GM21619 (cell line): ENCODE data around the gene SPIN3.
"Not testable (repeated sequence)": the region's sequence is repeated elsewhere in the genome, so short reads cannot be mapped to it uniquely, and the experiment has no call there.

Experiments used
- ATAC-seq: cut with Tn5 transposase; IDR thresholded peaks from one replicate; pipeline ENCODE4 v1.9.1; 2021; ENCODE audit not compliant: unreplicated experiment

SPIN3 gene

GRCh38 chrX:56995271-56995994, at the start of gene SPIN3:
Gene SPIN3 (minus strand): TSS chrX:56995541. CDS start chrX:56994947, 594 bp downstream.
- peak; percentile 98 for ATAC-seq

GRCh38 chrX:57044245-57044644, 48.9 kb upstream of the SPIN3 start:
- no peak for ATAC-seq

DNA sequence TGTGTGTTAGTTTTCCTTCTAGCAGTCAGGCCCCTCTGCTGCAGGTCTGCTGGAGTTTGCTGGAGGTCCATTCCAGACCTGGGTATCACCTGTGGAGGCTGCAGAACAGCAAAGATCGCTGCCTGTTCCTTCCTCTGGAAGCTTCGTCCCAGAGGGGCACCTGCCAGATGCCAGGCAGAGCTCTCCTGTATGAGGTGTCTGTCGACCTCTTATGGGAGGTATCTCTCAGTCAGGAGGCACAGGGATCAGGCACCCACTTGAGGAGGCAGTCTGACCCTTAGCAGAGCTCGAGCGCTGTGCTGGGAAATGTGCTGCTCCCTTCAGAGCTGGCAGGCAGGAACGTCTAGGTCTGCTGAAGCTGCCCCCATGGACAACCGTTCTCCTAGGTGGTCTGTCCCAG, 41.9 kb upstream of the SPIN3 start:
- ATAC-seq = not testable (repeated sequence)

- ATAC-seq = no peak
These were observed 718 bp downstream of the SPIN3 start for GRCh38 chrX:56994375-56995270.

DNA sequence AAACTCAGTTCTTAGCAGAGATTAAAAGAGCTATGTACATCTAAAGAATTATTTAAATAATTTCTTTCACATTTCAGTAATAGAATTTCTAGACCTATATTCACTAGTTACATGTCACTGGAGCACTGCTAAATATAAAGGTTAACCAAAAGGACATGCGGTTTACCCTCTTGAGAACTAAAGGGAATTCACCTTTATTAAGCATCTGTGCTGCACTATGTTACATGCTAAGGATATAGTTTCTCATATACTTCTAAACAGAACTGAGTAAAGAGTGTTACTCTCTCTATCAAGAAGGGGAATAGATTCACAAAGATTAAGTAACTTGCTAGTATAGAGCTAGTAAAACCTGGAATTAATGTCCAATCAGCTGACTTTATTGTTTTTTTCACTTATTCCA, 7.6 kb downstream of the SPIN3 start:
- ATAC-seq = peak; percentile 67

GRCh38 chrX:56986138-56986537, 9.2 kb downstream of the SPIN3 start:
- peak; percentile 60 for ATAC-seq

- ATAC-seq = peak; percentile 92
These were observed 17.2 kb downstream of the SPIN3 start for GRCh38 chrX:56978172-56978571.

GRCh38 chrX:56975611-56976010, 19.7 kb downstream of the SPIN3 start:
- ATAC-seq = no peak

- ATAC-seq = no peak
These were observed 20.9 kb downstream of the SPIN3 start for GRCh38 chrX:56974408-56974807.

DNA sequence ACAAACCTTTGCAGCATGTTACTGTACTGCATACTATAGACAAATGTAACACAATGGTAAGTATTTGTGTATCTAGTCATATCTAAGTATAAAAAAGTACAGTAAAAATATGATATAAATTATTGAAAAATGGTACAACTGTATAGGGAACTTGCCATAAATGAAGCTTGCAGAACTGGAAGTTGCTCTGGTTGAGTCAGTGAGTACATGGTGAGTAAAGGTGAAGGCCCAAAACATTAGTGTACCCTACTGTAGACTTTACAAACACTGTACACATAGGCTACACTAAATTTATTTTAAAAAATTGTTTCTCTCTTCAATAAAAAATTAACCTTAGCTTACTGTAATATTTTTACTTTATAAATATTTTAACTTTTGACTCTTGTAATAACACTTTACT, 25.8 kb downstream of the SPIN3 start:
- ATAC-seq = no peak

- no peak for ATAC-seq
These were observed 26.4 kb downstream of the SPIN3 start for GRCh38 chrX:56968980-56969379.

GRCh38 chrX:56963377-56963776, 32.0 kb downstream of the SPIN3 start:
- ATAC-seq = no peak

DNA sequence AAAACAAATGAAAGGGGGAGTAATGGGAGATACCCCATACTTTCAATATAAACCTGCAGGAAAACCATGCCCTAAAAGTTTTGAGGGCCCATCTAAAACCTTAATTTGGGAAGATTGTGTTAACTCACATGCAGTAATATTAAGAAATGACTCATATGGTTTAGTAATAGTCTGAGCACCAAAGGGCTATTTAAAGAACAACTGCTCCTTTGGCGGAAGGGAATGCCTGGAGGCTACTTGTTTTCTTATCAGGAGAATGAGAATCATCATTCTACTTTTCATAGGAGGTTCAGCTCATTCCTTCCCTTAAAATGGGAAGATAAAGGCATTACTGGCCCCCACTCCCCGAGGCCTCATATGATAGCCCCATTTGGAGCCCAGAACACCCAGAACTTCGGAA, 47.6 kb downstream of the SPIN3 start:
- ATAC-seq = no peak

DNA sequence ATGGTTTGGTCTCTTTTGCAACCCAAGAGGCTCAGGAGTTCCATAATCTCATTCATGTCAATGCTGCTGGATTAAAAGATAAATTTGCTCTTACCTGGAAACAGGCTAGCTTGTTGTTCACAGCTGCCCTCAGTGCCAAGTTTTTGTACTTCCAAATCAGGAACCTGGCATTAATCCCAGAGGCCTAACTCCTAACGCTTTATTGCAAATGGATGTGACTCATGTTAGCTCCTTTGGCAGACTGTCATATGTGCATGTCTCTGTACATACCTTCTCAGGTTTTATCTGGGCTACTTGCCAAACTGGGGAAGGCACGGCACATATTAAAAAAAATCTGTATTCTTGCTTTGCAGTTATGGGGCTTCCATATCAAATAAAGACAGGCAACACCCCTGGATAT, 49.1 kb downstream of the SPIN3 start:
- not testable (repeated sequence) for ATAC-seq

GRCh38 chrX:56945226-56945625, 50.1 kb downstream of the SPIN3 start:
- ATAC-seq = not testable (repeated sequence)

GRCh38 chrX:56943264-56943663, 52.1 kb downstream of the SPIN3 start:
- no peak for ATAC-seq
